ENCODE measurements around the gene PACSIN2.

DNA sequence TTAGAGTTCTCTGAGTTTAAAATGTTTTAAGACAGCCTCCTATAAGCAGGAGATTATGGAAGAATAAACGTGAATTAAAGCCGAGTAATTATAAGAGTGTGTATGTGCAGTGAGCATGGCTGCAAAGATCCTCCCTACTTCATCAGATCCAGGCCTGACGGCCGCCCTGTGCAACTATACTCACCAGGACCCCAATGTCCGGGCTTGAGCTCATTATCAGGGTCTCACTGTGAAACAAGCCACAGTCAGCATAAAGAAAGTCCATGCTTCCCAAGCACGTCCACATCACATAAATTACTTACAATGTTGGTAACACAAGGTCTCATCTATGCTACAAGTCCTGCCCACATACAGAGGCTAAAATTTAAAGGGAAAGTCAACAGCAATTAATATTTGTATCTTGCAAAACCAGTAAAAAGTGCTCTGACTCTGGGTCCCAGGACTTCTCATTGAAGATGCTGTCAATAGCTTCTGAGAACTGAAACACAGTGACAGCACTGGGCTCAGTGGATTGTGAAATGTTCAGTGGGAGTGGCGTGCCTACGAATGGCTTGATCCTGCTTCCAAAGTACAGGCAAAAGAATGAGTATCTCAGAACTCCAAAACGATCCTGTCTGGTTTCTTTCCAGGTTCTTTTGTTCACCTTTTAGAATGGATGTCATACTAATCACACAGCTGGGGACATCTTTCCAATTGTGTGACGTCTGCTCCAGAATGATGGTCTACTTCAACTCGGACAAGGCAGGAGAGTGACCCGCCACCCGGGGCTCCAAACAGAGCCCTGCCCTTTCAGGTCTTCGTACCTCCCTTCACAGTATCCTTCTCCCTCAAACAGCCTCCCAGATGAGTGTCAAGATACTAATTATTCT lies 85.7 kb downstream of the PACSIN2 start:
- TF ChIP-seq, protein P1, sequence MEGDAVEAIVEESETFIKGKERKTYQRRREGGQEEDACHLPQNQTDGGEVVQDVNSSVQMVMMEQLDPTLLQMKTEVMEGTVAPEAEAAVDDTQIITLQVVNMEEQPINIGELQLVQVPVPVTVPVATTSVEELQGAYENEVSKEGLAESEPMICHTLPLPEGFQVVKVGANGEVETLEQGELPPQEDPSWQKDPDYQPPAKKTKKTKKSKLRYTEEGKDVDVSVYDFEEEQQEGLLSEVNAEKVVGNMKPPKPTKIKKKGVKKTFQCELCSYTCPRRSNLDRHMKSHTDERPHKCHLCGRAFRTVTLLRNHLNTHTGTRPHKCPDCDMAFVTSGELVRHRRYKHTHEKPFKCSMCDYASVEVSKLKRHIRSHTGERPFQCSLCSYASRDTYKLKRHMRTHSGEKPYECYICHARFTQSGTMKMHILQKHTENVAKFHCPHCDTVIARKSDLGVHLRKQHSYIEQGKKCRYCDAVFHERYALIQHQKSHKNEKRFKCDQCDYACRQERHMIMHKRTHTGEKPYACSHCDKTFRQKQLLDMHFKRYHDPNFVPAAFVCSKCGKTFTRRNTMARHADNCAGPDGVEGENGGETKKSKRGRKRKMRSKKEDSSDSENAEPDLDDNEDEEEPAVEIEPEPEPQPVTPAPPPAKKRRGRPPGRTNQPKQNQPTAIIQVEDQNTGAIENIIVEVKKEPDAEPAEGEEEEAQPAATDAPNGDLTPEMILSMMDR (IDR thresholded peaks at IDR 0.05; ENCODE audit: insufficient read depth, low read depth, low read length) = no peak
- TF ChIP-seq EZH2 (IDR thresholded peaks at IDR 0.05; ENCODE audit: insufficient read depth, low read length) = no peak

Measured in astrocyte (in vitro differentiated cells and primary cell).